Sigmoid colon (tissue), 4 donors: ENCODE measurements around the gene DDX60.

ENCODE experiments used
- CTCF ChIP-seq, 4 experiments: fragments of 450-650 bp in 3 of 4; fragments of 200-600 bp in 1 of 4; IDR thresholded peaks; one replicate each; pipeline ENCODE4 v1.5.1; 2016 to 2019; ENCODE audit warnings: antibody characterized with exemption in 4 of 4, mild to moderate bottlenecking in 3 of 4, moderate library complexity in 2 of 4
- EP300 ChIP-seq, 4 donors: sonication (generic); formaldehyde crosslinking; IDR thresholded peaks; one replicate each; pipeline ENCODE4 v1.6.1; 2017; ENCODE audit warnings: antibody characterized with exemption in 4 of 4
- POLR2A ChIP-seq, 2 donors: fragments of 450-650 bp; IDR thresholded peaks; one replicate each; pipeline ENCODE4 v1.6.1; 2016; ENCODE audit warnings: antibody characterized with exemption in 2 of 2, mild to moderate bottlenecking in 2 of 2, moderate library complexity in 2 of 2
- POLR2AphosphoS5 ChIP-seq, 4 donors: sonication (generic); formaldehyde crosslinking; IDR thresholded peaks; one replicate each; pipeline ENCODE4 v1.6.1; 2017; ENCODE audit warnings: antibody characterized with exemption in 4 of 4

GRCh38 chr4:168247603-168248002, 70.9 kb downstream of the DDX60 start:
- TF ChIP-seq CTCF (IDR thresholded peaks at IDR 0.05) = no peak
- TF ChIP-seq EP300 (IDR thresholded peaks at IDR 0.05) = no peak
- TF ChIP-seq POLR2AphosphoS5 (IDR thresholded peaks at IDR 0.05) = no peak
- no peak for TF ChIP-seq POLR2A (IDR thresholded peaks at IDR 0.05)
